Measurements from ENCODE around the gene ZFYVE21.
"Not testable (repeated sequence)": the region's sequence is repeated elsewhere in the genome, so short reads cannot be mapped to it uniquely, and the experiment has no call there.

ZFYVE21 gene

GRCh38 chr14:103770500-103770899, 54.9 kb downstream of the ZFYVE21 start:
- DNase-seq, result no peak

GRCh38 chr14:103770902-103771301, 55.3 kb downstream of the ZFYVE21 start:
- DNase-seq, result no peak

GRCh38 chr14:103772078-103772712, 56.6 kb downstream of the ZFYVE21 start:
- DNase-seq, result no peak

GRCh38 chr14:103773521-103773920, 57.9 kb downstream of the ZFYVE21 start:
- DNase-seq, result no peak

GRCh38 chr14:103775506-103775905, 59.9 kb downstream of the ZFYVE21 start:
- no peak for DNase-seq

- not testable (repeated sequence) for DNase-seq
Observed at GRCh38 chr14:103776319-103776718, 60.7 kb downstream of the ZFYVE21 start.

GRCh38 chr14:103782376-103782775, 66.8 kb downstream of the ZFYVE21 start:
- DNase-seq, result no peak

Data from suppressor macrophage (primary cell).